SK-N-MC (cell line): Measurements from ENCODE around the gene DOC2B.

Experiments
- EZH2 ChIP-seq: fragments of 200-600 bp; sonication (generic); IDR thresholded peaks from one replicate; pipeline ENCODE4 v1.6.1; 2017; ENCODE audit warnings: antibody characterized with exemption
- POLR2AphosphoS5 ChIP-seq: IDR thresholded peaks from 2 replicates; pipeline ENCODE4 v1.6.1; 2012; ENCODE audit warnings: mild to moderate bottlenecking, low read depth, low read length, borderline replicate concordance

DNA sequence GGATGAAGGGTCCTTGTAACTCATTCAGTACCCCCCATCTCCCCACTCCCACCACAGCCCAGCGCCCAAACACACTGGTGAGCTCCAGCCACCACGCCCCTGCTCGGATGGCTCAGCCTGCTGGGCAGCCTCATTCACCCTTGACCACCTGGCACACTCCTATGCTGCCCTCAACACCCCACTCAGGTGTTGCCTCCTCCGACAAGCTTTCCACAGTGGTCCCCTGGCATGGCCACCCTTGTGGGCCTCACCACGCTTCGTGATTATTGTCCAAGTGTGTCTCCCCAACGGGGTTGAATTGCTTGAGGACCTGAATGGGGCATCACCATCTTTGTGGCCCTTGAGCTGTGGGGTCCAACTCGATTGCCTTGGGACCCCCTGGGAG lies 12.0 kb upstream of the DOC2B start:
- no peak for TF ChIP-seq POLR2AphosphoS5
- no peak for TF ChIP-seq EZH2
